Measurements from ENCODE around the gene PCP4L1.
A peak's percentile ranks its signal among the peaks of the same experiment; 100 is the strongest.
"Not testable (repeated sequence)": the region's sequence is repeated elsewhere in the genome, so short reads cannot be mapped to it uniquely, and the experiment has no call there.

The PCP4L1 gene

DNA sequence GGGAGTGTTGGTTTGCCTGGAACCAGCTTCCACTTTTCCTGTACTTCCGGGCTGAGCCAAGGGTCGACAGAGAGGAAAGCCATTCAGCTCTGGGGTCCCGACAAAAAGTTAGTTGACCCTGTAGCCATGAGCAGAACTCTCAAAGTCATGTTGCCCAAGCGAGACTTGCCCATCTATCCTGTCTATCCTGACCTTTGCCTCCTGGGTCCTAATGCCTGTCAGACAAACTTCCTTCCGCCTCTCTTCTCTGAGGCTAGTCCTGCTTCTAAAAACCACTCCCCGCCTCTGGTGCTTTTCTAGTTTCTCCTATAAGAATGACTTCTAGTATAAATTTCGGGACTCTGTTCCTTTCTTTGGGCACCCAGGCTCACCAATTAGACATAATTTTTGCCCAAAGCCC lies 7.7 kb upstream of the PCP4L1 start:
- DNase-seq (ENCODE audit: low spot score): no peak

DNA sequence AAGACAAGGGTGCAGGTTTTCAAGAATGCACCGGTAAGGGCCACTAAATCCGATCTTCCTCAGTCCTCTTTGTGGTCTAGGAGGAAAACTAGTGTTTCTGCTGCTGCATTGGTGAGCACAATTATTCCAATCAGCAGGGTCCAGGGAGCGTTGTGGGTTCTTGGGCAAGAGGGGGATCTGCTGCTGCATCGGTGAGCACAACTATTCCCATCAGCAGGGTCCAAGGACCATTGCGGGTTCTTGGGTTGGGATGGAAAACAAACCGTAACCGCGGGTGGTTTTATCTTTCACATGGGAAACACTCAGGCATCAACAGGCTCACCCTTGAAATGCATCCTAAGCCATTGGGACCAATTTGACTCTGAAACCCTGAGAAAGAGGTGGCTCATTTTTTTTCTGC lies 7.0 kb upstream of the PCP4L1 start:
- no peak for DNase-seq (ENCODE audit: low spot score)
- TF ChIP-seq, protein P1, sequence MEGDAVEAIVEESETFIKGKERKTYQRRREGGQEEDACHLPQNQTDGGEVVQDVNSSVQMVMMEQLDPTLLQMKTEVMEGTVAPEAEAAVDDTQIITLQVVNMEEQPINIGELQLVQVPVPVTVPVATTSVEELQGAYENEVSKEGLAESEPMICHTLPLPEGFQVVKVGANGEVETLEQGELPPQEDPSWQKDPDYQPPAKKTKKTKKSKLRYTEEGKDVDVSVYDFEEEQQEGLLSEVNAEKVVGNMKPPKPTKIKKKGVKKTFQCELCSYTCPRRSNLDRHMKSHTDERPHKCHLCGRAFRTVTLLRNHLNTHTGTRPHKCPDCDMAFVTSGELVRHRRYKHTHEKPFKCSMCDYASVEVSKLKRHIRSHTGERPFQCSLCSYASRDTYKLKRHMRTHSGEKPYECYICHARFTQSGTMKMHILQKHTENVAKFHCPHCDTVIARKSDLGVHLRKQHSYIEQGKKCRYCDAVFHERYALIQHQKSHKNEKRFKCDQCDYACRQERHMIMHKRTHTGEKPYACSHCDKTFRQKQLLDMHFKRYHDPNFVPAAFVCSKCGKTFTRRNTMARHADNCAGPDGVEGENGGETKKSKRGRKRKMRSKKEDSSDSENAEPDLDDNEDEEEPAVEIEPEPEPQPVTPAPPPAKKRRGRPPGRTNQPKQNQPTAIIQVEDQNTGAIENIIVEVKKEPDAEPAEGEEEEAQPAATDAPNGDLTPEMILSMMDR (IDR thresholded peaks at IDR 0.05; ENCODE audit: extremely low read depth, missing control alignments): no peak

More for the DNA sequence above, 7.7 kb upstream of the PCP4L1 start:
- TF ChIP-seq, protein P1 (IDR thresholded peaks at IDR 0.05; ENCODE audit: extremely low read depth, missing control alignments): no peak

DNA sequence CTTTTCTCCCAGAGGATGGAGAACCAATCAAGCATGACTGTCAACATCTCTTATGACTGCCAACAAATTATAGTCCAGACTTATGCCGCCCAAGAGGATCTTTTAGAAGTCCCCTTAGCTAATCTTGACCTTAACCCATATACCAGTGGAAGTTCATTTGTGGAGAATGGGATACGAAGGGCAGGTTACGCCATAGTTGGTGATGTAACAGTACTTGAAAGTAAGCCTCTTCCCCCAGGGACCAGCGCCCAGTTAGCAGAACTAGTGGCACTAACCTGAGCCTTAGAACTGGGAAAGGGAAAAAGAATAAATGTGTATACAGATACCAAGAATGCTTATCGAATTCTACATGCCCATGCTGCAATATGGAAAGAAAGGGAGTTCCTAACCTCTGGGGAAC lies 3.2 kb upstream of the PCP4L1 start:
- not testable (repeated sequence) for DNase-seq (ENCODE audit: low spot score)

GRCh38 chr1:161255955-161256520 lies 2.5 kb upstream of the PCP4L1 start:
- not testable (repeated sequence) for DNase-seq (ENCODE audit: low spot score)

DNA sequence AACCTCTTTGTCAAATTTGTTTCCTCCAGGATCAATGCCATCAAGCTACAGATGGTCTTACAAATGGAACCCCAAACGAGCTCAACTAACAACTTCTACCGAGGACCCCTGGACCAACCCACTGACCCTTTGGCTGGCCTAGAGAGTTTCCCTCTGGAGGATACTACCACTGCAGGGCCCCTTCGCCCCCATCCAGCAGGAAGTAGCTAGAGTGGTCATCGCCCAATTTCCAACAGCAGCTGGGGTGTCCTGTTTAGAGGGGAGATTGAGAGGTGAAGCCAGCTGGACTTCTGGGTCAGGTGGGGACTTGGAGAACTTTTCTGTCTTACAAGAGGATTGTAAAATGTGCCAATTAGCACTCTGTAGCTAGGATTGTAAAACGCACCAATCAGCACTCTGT lies 1.4 kb upstream of the PCP4L1 start:
- DNase-seq (ENCODE audit: low spot score): not testable (repeated sequence)

DNA sequence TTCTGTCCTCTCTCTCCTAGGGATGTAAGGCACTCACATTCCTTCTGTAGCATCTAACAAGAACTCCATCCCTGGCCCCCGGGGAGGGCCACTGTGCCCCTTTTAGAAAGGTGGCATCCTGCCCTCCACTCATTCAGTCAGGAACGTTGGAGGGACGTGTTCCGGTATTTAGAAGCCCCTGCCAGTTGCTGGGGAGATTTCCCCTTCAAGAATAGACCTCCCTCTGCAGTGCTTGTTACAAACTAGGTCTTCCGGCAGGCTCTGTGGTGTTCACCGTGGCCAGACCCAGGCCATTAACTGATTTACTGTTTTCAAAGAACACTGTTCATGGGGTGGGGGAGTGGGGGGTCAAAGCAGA lies 779 bp downstream of the PCP4L1 start:
- DNase-seq (ENCODE audit: low spot score): no peak
- TF ChIP-seq, protein P1 (IDR thresholded peaks at IDR 0.05; ENCODE audit: extremely low read depth, missing control alignments): no peak

GRCh38 chr1:161259765-161260164 lies 1.2 kb downstream of the PCP4L1 start:
- TF ChIP-seq, protein P1 (IDR thresholded peaks at IDR 0.05; ENCODE audit: extremely low read depth, missing control alignments): no peak
- no peak for DNase-seq (ENCODE audit: low spot score)

- DNase-seq (ENCODE audit: low spot score): peak; percentile 45
- TF ChIP-seq, protein P1 (IDR thresholded peaks at IDR 0.05; ENCODE audit: extremely low read depth, missing control alignments): no peak
These were observed 2.1 kb downstream of the PCP4L1 start for GRCh38 chr1:161260376-161261260.

Data from GM20000 (cell line).